OCI-LY7 (cell line): ENCODE measurements around the gene LANCL2.

Source experiments
- CTCF ChIP-seq: fragments of 200-600 bp; sonication (generic); conservative IDR thresholded peaks from 2 replicates; pipeline ENCODE4 v1.5.1; 2014; ENCODE audit warnings: mild to moderate bottlenecking, antibody characterized with exemption, low read length, moderate library complexity, mixed read lengths
- EZH2phosphoT487 ChIP-seq: fragments of 200-600 bp; sonication (generic); IDR thresholded peaks from 2 replicates; pipeline ENCODE4 v1.6.1; 2018; ENCODE audit warnings: low read depth, borderline replicate concordance, mild to moderate bottlenecking, mixed run types, antibody characterized with exemption, low read length, moderate library complexity, mixed read lengths

GRCh38 chr7:55342216-55342871, 22.8 kb upstream of the LANCL2 start:
- TF ChIP-seq EZH2phosphoT487: no peak
- no peak for TF ChIP-seq CTCF
